GM12878 (cell line): ENCODE data around the gene SLAIN2. TPM values are rescaled to one million over a fixed set of nuclear protein-coding genes. Genes with fewer than 3 reads are reported as not detected.

ENCODE experiments used
- ATAC-seq: fragments of 200-7000 bp; cut with Tn5 transposase; 3 replicates; pipeline ENCODE4 v1.9.1; 2020; ENCODE audit warnings: mild to moderate bottlenecking, moderate library complexity
- BruUV-seq: library from RNA; stranded (reverse); fragments of 400-500 nt; replicated peaks from 2 replicates; lab custom pipeline; 2021; lab: Mats Ljungman, UMichigan
- CTCF ChIA-PET: fragments of 300-600 bp; sonication (Branson Sonifier 250); formaldehyde crosslinking; extraction: SDS; loops from one replicate; lab custom pipeline; 2021; ENCODE audit warnings: inconsistent platforms; lab: Yijun Ruan, JAX
- POLR2A ChIA-PET: fragments of 350-600 bp; formaldehyde crosslinking; extraction: SDS; loops from one replicate; lab custom pipeline; 2021; ENCODE audit warnings: inconsistent platforms; lab: Charles Lee
- RAD21 ChIA-PET: fragments of 300-600 bp; sonication (Branson Sonifier 250); formaldehyde crosslinking; loops from one replicate; lab custom pipeline; 2023; ENCODE audit warnings: antibody characterized with exemption; ENCODE audit not compliant: unreplicated experiment; lab: Charles Lee
- SMC1A ChIA-PET: fragments of 300-600 bp; sonication (Branson Sonifier 250); formaldehyde crosslinking; loops from one replicate; lab custom pipeline; 2023; ENCODE audit not compliant: unreplicated experiment, uncharacterized antibody; lab: Charles Lee
- DNase-seq: peaks from one replicate; pipeline ENCODE4 v3.0.0-alpha.2; 2011; ENCODE audit warnings: low read depth, low spot score
- FAIRE-seq: peaks from 3 replicates; lab custom pipeline; 2011; peaks lifted over from hg19 to GRCh38; lab: Jason Lieb, UNC
- H2AFZ ChIP-seq: 2 replicates; pipeline ENCODE4 v1.6.0; 2011; ENCODE audit warnings: low read depth, low read length, control low read depth; ENCODE audit not compliant: control insufficient read depth
- H3K27ac ChIP-seq: 2 replicates; pipeline ENCODE4 v1.5.1; 2011; ENCODE audit warnings: control low read depth; ENCODE audit not compliant: control insufficient read depth, insufficient read depth
- H3K27me3 ChIP-seq, 2 experiments: replicated peaks in 1 of 2; 2 replicates each; pipeline versions ENCODE4 v1.6.0 to v1.6.1; 2011; ENCODE audit warnings: low read length in 1 of 2; ENCODE audit not compliant: control insufficient read depth in 2 of 2, insufficient read depth in 2 of 2
- H3K36me3 ChIP-seq, 2 experiments: 2 replicates each; pipeline ENCODE4 v1.5.1; 2011; ENCODE audit warnings: low read length in 1 of 2; ENCODE audit not compliant: control insufficient read depth in 2 of 2, insufficient read depth in 2 of 2
- H3K4me1 ChIP-seq: 2 replicates; pipeline ENCODE4 v1.6.1; 2011; ENCODE audit warnings: mild to moderate bottlenecking, low read length, moderate library complexity, mixed read lengths; ENCODE audit not compliant: control insufficient read depth, insufficient read depth
- H3K4me2 ChIP-seq: 2 replicates; pipeline ENCODE4 v1.6.0; 2011; ENCODE audit warnings: control low read depth; ENCODE audit not compliant: control insufficient read depth, insufficient read depth
- H3K4me3 ChIP-seq: fragments of 200-600 bp; sonication (generic); 2 replicates; pipeline ENCODE4 v1.5.1; 2016
- H3K79me2 ChIP-seq: 2 replicates; pipeline ENCODE4 v1.6.0; 2011; ENCODE audit warnings: low read length; ENCODE audit not compliant: control insufficient read depth, insufficient read depth
- H3K9ac ChIP-seq: 2 replicates; pipeline ENCODE4 v1.8.0; 2011; ENCODE audit warnings: low read length, control low read depth, mixed read lengths; ENCODE audit not compliant: control insufficient read depth, insufficient read depth
- H3K9me3 ChIP-seq: replicated peaks from 3 replicates; pipeline ENCODE4 v1.5.1; 2011; ENCODE audit warnings: mild to moderate bottlenecking, low read length; ENCODE audit not compliant: control insufficient read depth, insufficient read depth
- H4K20me1 ChIP-seq: 2 replicates; pipeline ENCODE4 v1.6.0; 2011; ENCODE audit not compliant: control insufficient read depth, insufficient read depth
- E2F4 ChIP-seq: IDR thresholded peaks from 2 replicates; pipeline ENCODE4 v1.6.1; 2012; ENCODE audit warnings: low read depth, low read length, improper control_type of control experiment
- HDAC2 ChIP-seq: fragments of 200-600 bp; sonication (generic); IDR thresholded peaks from 2 replicates; pipeline ENCODE4 v1.6.1; 2017
- IKZF2 ChIP-seq, 2 experiments: fragments of 450-650 bp; IDR thresholded peaks; 2 replicates each; pipeline ENCODE4 v1.6.1; 2017; ENCODE audit warnings: mild to moderate bottlenecking in 2 of 2, moderate library complexity in 2 of 2
- MEF2B ChIP-seq: fragments of 450-650 bp; IDR thresholded peaks from 2 replicates; pipeline ENCODE4 v1.6.1; 2018; ENCODE audit warnings: mild to moderate bottlenecking, moderate library complexity; ENCODE audit not compliant: partially characterized antibody, poor library complexity, severe bottlenecking
- POU2F2 ChIP-seq: IDR thresholded peaks from 3 replicates; pipeline ENCODE4 v1.6.1; 2011; ENCODE audit warnings: low read depth, mild to moderate bottlenecking, low read length, borderline replicate concordance
- RELA ChIP-seq: fragments of 450-650 bp; IDR thresholded peaks from 2 replicates; pipeline ENCODE4 v1.8.0; 2014; ENCODE audit warnings: borderline replicate concordance; ENCODE audit not compliant: partially characterized antibody
- SMARCA5 ChIP-seq: fragments of 450-650 bp; IDR thresholded peaks from 2 replicates; pipeline ENCODE4 v1.6.1; 2017; ENCODE audit warnings: mild to moderate bottlenecking
- SRF ChIP-seq, 2 experiments: IDR thresholded peaks; 2 replicates each; pipeline ENCODE4 v1.6.1; 2011; ENCODE audit warnings: low read depth in 2 of 2, low read length in 2 of 2, mild to moderate bottlenecking in 1 of 2, moderate library complexity in 1 of 2
- STAT1 ChIP-seq: fragments of 450-650 bp; conservative IDR thresholded peaks from 2 replicates; pipeline ENCODE4 v1.6.1; 2014; ENCODE audit warnings: antibody characterized with exemption, mild to moderate bottlenecking
- YBX1 ChIP-seq: fragments of 450-650 bp; IDR thresholded peaks from 2 replicates; pipeline ENCODE4 v1.6.1; 2016; ENCODE audit warnings: antibody characterized with exemption
- ZNF207 ChIP-seq: fragments of 450-650 bp; IDR thresholded peaks from 2 replicates; pipeline ENCODE4 v1.6.1; 2014; ENCODE audit warnings: antibody characterized with exemption, mild to moderate bottlenecking, borderline replicate concordance
- ZNF24 ChIP-seq: fragments of 450-650 bp; IDR thresholded peaks from 2 replicates; pipeline ENCODE4 v1.6.1; 2017; ENCODE audit warnings: antibody characterized with exemption, mild to moderate bottlenecking
- WGBS: methylation state at CpG from one replicate; pipeline ENCODE4 v1.1.6; 2016; ENCODE audit warnings: low lambda C conversion rate; ENCODE audit not compliant: insufficient replicate concordance, insufficient coverage; ENCODE audit errors: missing lambda C conversion rate; 5-methylcytosine and 5-hydroxymethylcytosine counted together
- in situ Hi-C: fragments of 300-500 bp; cut with MboI; formaldehyde crosslinking; loops from 9 replicates; pipeline ENCODE4 v1.14.3; 2018; ENCODE audit warnings: mixed read lengths
- intact Hi-C: fragments of 100-400 bp; cut with micrococcal nuclease; formaldehyde crosslinking; loops from one replicate; pipeline ENCODE4 v1.14.2; 2022; ENCODE audit not compliant: unreplicated experiment
- polyA plus RNA-seq, 11 experiments: library from polyadenylated mRNA; depleted of rRNA in 4 of 11; unstranded in 6 of 11; stranded (reverse) in 5 of 11; fragments of >200 nt; fragmentation: Nextera tagmentation in 4 of 11; fragmentation: Illumina TruSeq in 1 of 11; extraction: Ambion mirVana in 4 of 11; extraction: Trizol in 1 of 11; gene quantifications; 1 replicate in 1 of 11; 2 replicates in 10 of 11; pipeline versions ENCODE4 v1.2.1 to v1.2.3, GENCODE V29; 2011 to 2016; ENCODE audit warnings: inconsistent platforms in 2 of 11, missing spikeins in 2 of 11, low read depth in 1 of 11
- total RNA-seq, 4 experiments: library from RNA; depleted of rRNA in 3 of 4; stranded (reverse); fragments of >200 nt in 3 of 4; fragmentation: Illumina TruSeq in 1 of 4; extraction: Trizol in 1 of 4; gene quantifications; 2 replicates each; pipeline versions ENCODE4 v1.2.1 to v1.2.3, GENCODE V29; 2013 to 2021
- TF ChIP-seq, protein P1 (sequence below): fragments of 450-650 bp; IDR thresholded peaks from 2 replicates; pipeline ENCODE4 v1.6.1; 2017; ENCODE audit warnings: antibody characterized with exemption, mild to moderate bottlenecking, moderate library complexity
- TF ChIP-seq, protein P2 (sequence below): IDR thresholded peaks from 2 replicates; pipeline ENCODE4 v1.6.1; 2011; ENCODE audit warnings: borderline replicate concordance, low read depth, mild to moderate bottlenecking, moderate library complexity, low read length; ENCODE audit not compliant: insufficient read depth, poor library complexity, severe bottlenecking

The SLAIN2 gene
- total and polyA plus RNA-seq, 10 of the 15 experiments (the other 5 are each of a cell fraction or from before 2014, with no cell fraction given), result 4.3 to 96.6 (median 25.4) TPM

DNA sequence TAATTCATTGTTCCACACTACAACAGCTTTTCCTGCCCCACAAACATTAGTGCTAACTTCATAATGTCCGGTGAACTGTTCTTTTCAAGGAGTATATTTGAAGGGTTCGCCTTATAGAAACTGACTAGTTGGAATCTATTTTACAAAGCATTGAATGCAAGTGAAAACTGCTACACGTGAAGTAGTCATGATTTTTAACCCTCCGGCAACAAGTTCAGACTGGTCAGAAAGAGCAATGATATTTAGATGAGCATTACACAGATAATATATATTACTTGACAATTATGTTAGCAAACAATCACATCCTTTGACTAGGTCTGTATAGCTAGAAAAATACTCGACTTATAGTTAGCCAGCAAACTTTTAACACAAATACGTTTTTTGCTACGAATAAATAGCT, 1.7 kb upstream of the SLAIN2 start:
- H3K27ac ChIP-seq, result no peak overlapping the region
- no peak overlapping the region for H3K9ac ChIP-seq
- H3K4me2 ChIP-seq, result no peak overlapping the region
- no peaks in the 10 kb centered on the region for H3K9me3 ChIP-seq
- intact Hi-C loops (loop anchor here (5.0 kb wide), 2 partner anchors 147 to 427 kb away; partner anchors contain the start of gene NFXL1), in situ Hi-C loops (no loop called here)
- FAIRE-seq, result no peak
- WGBS, result 90% methylated on average over 7 of the region's 7 CpGs
- H3K79me2 ChIP-seq, result peaks cover 32% of the 10 kb centered on the region
- no peak overlapping the region for H3K4me3 ChIP-seq
- no TSS peak for BruUV-seq
- H3K27me3 ChIP-seq, result no peaks in the 10 kb centered on the region
- TF ChIP-seq E2F4, result no peak
- TF ChIP-seq HDAC2, result no peak
- TF ChIP-seq IKZF2 (IDR thresholded peaks at IDR 0.05), result no peak
- no peak for TF ChIP-seq SRF (IDR thresholded peaks at IDR 0.05; ENCODE audit: low read depth in 2 of 2, low read length in 2 of 2)
- TF ChIP-seq ZNF24, result no peak
- no peak for TF ChIP-seq YBX1
- no peak for TF ChIP-seq SMARCA5
- no peak for TF ChIP-seq MEF2B
- TF ChIP-seq, protein P1, sequence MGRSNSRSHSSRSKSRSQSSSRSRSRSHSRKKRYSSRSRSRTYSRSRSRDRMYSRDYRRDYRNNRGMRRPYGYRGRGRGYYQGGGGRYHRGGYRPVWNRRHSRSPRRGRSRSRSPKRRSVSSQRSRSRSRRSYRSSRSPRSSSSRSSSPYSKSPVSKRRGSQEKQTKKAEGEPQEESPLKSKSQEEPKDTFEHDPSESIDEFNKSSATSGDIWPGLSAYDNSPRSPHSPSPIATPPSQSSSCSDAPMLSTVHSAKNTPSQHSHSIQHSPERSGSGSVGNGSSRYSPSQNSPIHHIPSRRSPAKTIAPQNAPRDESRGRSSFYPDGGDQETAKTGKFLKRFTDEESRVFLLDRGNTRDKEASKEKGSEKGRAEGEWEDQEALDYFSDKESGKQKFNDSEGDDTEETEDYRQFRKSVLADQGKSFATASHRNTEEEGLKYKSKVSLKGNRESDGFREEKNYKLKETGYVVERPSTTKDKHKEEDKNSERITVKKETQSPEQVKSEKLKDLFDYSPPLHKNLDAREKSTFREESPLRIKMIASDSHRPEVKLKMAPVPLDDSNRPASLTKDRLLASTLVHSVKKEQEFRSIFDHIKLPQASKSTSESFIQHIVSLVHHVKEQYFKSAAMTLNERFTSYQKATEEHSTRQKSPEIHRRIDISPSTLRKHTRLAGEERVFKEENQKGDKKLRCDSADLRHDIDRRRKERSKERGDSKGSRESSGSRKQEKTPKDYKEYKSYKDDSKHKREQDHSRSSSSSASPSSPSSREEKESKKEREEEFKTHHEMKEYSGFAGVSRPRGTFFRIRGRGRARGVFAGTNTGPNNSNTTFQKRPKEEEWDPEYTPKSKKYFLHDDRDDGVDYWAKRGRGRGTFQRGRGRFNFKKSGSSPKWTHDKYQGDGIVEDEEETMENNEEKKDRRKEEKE, result no peak
- no peak for TF ChIP-seq POU2F2
- no peak for TF ChIP-seq STAT1
- TF ChIP-seq, protein P2, sequence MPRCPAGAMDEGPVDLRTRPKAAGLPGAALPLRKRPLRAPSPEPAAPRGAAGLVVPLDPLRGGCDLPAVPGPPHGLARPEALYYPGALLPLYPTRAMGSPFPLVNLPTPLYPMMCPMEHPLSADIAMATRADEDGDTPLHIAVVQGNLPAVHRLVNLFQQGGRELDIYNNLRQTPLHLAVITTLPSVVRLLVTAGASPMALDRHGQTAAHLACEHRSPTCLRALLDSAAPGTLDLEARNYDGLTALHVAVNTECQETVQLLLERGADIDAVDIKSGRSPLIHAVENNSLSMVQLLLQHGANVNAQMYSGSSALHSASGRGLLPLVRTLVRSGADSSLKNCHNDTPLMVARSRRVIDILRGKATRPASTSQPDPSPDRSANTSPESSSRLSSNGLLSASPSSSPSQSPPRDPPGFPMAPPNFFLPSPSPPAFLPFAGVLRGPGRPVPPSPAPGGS, result no peak
- TF ChIP-seq RELA, result no peak
- TF ChIP-seq ZNF207, result no peak
- SMC1A ChIA-PET, result interaction anchor here (0.6 to 1.2 kb wide), 4 partner anchors 25 to 82 kb away, joined by 3 read pairs; no protein-coding TSS in a partner anchor
- H4K20me1 ChIP-seq, result no peaks in the 10 kb centered on the region
- no peak for DNase-seq
- RAD21 ChIA-PET, result interaction anchor here (0.9 to 1.2 kb wide), 2 partner anchors 64 to 128 kb away, joined by 4 read pairs; no protein-coding TSS in a partner anchor
- no peak overlapping the region for H2AFZ ChIP-seq
- CTCF ChIA-PET, result interaction anchor here (0.8 to 1.8 kb wide), 3 partner anchors 22 to 173 kb away, joined by 3 to 4 read pairs (median 4); no protein-coding TSS in a partner anchor
- ATAC-seq, result no peak
- POLR2A ChIA-PET, result interaction anchor here (0.6 to 1.1 kb wide), 3 partner anchors 11 to 17 kb away, joined by 3 to 4 read pairs (median 3); no protein-coding TSS in a partner anchor
- no peaks in the 10 kb centered on the region for H3K36me3 ChIP-seq
- H3K4me1 ChIP-seq, result no peaks in the 10 kb centered on the region
